HCT116 (cell line): ENCODE results near the gene MCOLN1. TPM values are rescaled to one million over a fixed set of nuclear protein-coding genes. Genes with fewer than 3 reads are reported as not detected.
A peak's percentile ranks its signal among the peaks of the same experiment; 100 is the strongest.

Experiments
- CBX3 ChIP-seq: IDR thresholded peaks from 2 replicates; pipeline ENCODE4 v1.6.1; 2012; ENCODE audit warnings: low read depth
- CEBPB ChIP-seq: IDR thresholded peaks from 2 replicates; pipeline ENCODE4 v1.6.1; 2012; ENCODE audit warnings: low read depth
- CTCF ChIP-seq, 3 experiments: fragments of 200-600 bp in 1 of 3; sonication (generic) in 1 of 3; IDR thresholded peaks in 2 of 3; conservative IDR thresholded peaks in 1 of 3; 2 replicates each; pipeline ENCODE4 v1.5.1; 2012 to 2017; ENCODE audit warnings: low read depth in 2 of 3, low read length in 2 of 3, antibody characterized with exemption in 1 of 3, borderline replicate concordance in 1 of 3, control low read depth in 1 of 3, mild to moderate bottlenecking in 1 of 3, mixed read lengths in 1 of 3, mixed run types in 1 of 3, moderate library complexity in 1 of 3; ENCODE audit not compliant: insufficient read depth in 1 of 3
- ELF1 ChIP-seq: IDR thresholded peaks from 2 replicates; pipeline ENCODE4 v1.6.1; 2012; ENCODE audit warnings: low read depth, borderline replicate concordance
- EZH2phosphoT487 ChIP-seq: fragments of 200-600 bp; IDR thresholded peaks from 2 replicates; pipeline ENCODE4 v1.6.1; 2018; ENCODE audit warnings: antibody characterized with exemption, borderline replicate concordance
- JUND ChIP-seq: IDR thresholded peaks from 2 replicates; pipeline ENCODE4 v1.6.1; 2012
- MAX ChIP-seq: IDR thresholded peaks from 2 replicates; pipeline ENCODE4 v1.6.1; 2012
- SP1 ChIP-seq: IDR thresholded peaks from 2 replicates; pipeline ENCODE4 v1.6.1; 2012; ENCODE audit warnings: low read depth
- SRF ChIP-seq: IDR thresholded peaks from 2 replicates; pipeline ENCODE4 v1.6.1; 2012; ENCODE audit warnings: low read depth
- ZBTB33 ChIP-seq: IDR thresholded peaks from 2 replicates; pipeline ENCODE4 v1.6.1; 2011; ENCODE audit warnings: mild to moderate bottlenecking, low read length, moderate library complexity; ENCODE audit not compliant: insufficient replicate concordance; ENCODE audit errors: extremely low read depth
- ZFX ChIP-seq: fragments of 450-650 bp; IDR thresholded peaks from 2 replicates; pipeline ENCODE4 v1.6.1; 2017
- ZNF274 ChIP-seq: fragments of 200-500 bp; sonication (Bioruptor generic); IDR thresholded peaks from 2 replicates; pipeline ENCODE4 v1.6.1; 2014; ENCODE audit warnings: mild to moderate bottlenecking, low read depth, low read length, inconsistent platforms
- total RNA-seq: library from RNA; stranded (reverse); gene quantifications from one replicate; pipeline ENCODE4 v1.2.1, GENCODE V29; 2021; ENCODE audit not compliant: unreplicated experiment

Gene MCOLN1
- total RNA-seq, 1 experiment from 2014 or later: 19.1 TPM

GRCh38 chr19:7533925-7534480 is 11.6 kb downstream of the MCOLN1 start (continued):
- TF ChIP-seq CTCF (IDR thresholded peaks at IDR 0.05 in 2 of 3, conservative IDR thresholded peaks at IDR 0.05 in 1 of 3; ENCODE audit: borderline replicate concordance in 1 of 3, insufficient read depth in 1 of 3, low read depth in 2 of 3, low read length in 2 of 3): no peak
- TF ChIP-seq ZNF274: no peak
- TF ChIP-seq SRF: no peak
- peak; percentile 78 for TF ChIP-seq MAX
- no peak for TF ChIP-seq ZBTB33
- no peak for TF ChIP-seq EZH2phosphoT487
- TF ChIP-seq SP1: peak; percentile 89
- TF ChIP-seq CEBPB: no peak
- TF ChIP-seq JUND: no peak
- no peak for TF ChIP-seq CBX3
- TF ChIP-seq ELF1: no peak
- no peak for TF ChIP-seq ZFX
